GM19035 (cell line): ENCODE data around the gene NECAP2.
"Not testable (repeated sequence)": the region's sequence is repeated elsewhere in the genome, so short reads cannot be mapped to it uniquely, and the experiment has no call there.

ENCODE experiments used
- ATAC-seq: cut with Tn5 transposase; IDR thresholded peaks from one replicate; pipeline ENCODE4 v1.9.1; 2021; ENCODE audit not compliant: unreplicated experiment

NECAP2 gene

GRCh38 chr1:16456151-16456550 is 15.6 kb downstream of the NECAP2 start:
- not testable (repeated sequence) for ATAC-seq

DNA sequence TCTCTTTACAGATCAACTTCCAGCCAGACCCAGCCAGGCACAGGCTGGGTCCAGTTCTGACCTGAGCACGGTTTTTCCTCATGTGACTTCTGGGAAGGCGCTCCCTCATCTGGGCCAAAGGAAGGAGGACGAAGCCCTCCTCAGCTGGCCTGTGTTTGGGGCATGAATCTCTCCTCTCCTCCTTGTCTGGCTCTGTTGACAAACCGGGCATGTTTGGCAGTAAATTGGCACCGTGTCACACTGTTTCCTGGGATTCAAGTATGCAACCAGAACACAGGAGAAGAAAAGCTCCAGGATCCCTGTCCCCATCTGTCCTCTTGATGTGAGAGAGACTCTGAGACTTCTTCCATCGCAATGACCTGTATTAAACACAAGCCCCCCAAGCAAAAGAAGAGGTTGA is 18.3 kb downstream of the NECAP2 start:
- no peak for ATAC-seq

DNA sequence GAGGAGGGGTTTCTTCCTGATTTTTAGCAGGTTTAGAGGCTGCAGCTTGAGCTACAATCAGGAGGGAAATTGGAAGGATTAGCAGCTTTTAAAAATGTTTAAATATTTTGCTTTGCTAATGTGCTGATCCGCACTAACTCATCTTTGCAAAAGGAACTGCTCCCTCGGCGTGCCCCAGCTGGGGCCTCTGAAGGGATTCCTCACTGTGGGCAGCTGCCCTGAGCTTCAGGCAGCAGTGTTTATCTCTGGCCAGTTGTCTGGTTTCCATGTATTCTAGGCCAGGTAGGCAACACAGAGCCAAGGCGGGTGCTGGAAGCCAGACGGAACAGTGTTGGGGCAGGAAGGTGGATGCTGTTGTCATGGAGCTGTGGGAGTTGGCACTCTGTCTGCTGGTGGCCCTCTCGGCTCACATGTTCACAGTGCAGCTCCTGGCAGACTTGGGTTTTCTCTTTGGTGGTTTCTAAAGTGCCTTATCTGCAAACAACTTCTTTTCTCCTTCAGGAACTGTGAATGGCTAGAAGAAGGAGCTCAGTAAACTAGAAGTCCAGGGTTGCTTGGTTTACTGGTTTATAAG is 18.9 kb downstream of the NECAP2 start:
- ATAC-seq, result no peak

DNA sequence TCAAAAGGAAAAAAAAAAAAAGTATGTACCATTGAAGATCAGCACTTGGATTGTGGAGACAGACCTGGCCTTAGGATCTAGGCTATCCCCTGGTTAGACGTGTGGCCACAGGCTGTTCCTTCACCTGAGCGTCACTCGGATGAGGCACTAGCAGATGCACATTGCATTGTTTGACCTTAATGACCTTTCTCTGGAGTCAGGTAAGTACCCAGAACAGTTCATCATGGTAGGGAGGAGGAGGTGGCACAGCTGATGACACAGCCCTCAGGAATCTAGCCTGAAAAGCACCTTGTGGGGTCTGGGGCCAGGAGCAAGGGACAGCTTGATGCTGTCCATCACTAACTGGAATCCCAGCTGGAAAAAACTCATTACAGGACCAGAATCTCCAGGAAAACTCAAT is 21.2 kb downstream of the NECAP2 start:
- no peak for ATAC-seq

GRCh38 chr1:16462773-16463330 is 22.3 kb downstream of the NECAP2 start:
- no peak for ATAC-seq

GRCh38 chr1:16464917-16465625 is 24.5 kb downstream of the NECAP2 start:
- no peak for ATAC-seq

DNA sequence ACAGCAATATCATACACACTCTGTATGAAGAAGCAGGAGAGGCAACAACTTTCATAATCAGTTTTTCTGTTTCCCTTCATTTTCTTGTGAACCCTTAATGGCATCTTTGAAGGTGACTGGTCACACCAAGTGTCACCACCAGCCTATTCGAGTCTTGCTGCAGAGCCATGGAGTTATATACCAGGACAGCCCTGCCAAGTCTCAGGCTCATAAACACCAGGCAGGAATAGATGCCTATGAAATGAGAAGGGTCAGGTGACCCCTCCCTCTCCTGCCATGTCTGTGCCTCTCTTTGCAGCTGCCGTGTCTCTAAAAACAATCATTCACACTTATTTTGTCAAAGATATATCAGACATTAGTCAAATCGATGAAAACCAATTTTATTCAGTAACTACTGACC is 28.0 kb downstream of the NECAP2 start:
- ATAC-seq, result no peak

DNA sequence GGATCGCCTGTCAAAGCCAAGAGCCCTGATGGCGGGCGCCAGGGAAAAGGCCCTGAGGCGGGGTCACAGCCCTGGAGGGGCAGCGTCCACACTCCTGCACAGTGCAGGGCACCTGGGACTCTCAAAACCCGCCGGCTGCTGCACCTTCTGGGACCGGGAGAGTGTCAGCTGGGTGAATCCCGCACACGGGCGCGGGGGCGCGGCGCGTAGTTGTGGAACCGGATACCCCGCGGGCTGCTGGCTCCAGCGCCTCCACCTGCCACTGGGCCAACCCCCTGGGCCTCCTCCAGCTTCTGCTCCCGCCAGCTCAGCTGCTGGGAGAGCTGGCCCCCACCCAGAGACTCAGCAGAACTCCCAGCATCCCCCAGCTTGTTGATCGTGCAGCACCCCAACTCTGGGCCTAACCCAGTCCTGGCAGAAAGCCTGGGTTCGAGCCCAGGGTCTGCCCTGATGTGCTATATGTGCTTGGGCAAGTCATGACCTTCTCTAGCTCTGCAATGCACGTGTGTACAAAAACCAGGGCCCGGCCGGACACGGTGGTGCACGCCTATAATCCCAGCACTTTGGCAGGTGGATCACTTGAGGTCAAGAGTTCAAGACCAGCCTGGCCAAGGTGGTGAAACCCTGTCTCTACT is 33.8 kb downstream of the NECAP2 start:
- ATAC-seq, result no peak

DNA sequence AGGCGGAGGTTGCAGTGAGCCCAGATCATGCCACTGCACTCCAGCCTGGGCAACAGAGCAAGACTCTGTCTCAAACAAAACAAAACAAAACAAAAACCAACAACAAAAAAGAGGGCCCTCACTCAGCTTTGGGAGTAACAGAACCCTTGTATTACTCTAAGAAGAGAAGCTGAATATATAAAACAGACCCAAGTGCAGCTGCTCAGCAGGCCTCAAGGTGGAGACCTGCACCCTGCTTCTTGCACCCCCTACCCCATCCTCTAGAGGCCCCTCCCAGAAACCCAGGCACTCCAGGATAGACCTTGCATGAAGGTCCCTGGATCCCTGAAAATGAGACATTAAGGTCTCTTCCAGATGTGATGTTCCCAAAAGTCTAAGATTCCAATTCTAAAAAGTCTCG is 34.4 kb downstream of the NECAP2 start:
- ATAC-seq, result not testable (repeated sequence)

GRCh38 chr1:16475771-16476770 is 35.5 kb downstream of the NECAP2 start:
- not testable (repeated sequence) for ATAC-seq

DNA sequence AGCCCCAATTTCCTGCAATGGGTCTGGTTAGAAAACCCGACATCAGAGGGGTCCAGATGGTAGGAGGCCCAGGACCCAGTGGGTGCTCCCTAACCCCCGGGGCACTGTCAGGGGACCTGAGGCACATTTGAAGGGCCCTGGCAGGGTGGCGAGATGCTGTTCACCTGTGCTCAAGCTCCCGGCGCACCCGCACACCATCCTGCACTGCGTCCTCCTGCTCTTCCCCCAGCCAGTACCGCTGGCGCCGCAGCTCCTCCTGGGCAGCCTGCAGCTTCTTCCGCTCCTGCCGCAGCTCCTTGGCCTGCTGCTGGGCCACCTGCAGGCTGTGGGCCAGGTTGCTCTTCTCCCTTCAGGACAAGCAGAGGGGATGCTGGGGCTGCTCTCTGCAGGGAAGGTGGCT is 37.6 kb downstream of the NECAP2 start:
- no peak for ATAC-seq

DNA sequence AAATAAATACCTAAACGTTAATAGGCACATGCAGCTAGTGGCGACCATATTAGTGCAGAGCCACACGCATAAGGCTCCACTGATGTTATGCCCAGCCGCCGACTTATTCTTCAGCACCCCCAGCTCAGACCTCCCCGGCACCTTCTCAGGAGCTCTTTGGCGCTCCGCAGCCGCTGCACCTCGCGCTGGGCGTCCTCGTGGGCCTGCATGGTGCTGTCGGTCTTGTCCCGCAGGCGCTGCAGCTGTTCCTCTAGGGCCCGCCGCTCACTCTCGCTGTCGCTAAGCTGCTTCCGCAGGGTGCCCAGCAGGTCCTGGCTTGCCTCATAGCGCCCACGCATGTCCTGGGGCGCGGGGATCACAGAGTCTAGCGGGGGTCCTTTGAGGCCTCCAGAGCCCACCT is 42.6 kb downstream of the NECAP2 start:
- not testable (repeated sequence) for ATAC-seq

DNA sequence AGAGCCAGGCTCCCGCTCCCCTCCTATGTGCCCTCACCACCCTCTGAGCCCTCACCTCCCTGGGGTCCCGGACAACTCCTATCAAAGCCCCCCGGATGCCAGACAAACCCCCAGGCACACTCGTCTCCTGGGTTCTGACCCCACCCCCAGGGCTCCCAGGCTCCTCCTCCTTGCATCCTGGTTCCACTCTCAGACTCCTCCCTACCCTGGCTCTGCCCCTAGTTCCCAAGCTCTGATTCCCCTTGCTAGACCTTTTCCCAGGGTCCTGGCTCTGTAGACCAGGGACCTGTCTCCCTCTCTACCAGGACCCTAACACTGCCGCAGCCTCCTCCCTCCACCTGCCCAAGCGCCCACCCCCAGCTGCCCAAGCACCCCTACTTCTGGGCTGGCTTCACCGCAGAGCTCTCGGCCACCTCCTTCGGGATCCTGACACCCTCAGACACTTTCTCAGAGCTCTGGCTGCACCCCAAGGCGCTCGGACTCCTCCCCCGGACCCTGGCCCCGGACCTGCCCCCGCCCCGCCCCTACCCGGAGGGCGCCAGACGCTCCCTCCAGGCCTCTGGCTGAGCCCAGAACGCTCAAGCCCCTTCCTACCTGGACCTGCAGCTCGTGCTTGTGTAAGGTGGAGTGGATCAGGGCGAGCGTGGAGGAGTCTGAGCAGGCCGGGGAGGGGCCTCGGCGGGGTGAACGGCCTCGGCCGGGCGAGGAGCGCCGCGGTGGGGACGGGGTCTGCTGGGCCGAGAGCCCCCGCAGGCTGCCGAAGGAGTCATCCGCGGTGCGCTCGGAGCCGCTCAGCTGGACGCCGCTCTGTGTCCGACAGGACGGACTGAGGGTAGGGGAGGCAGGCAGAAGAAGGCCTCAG is 43.3 kb downstream of the NECAP2 start:
- not testable (repeated sequence) for ATAC-seq

DNA sequence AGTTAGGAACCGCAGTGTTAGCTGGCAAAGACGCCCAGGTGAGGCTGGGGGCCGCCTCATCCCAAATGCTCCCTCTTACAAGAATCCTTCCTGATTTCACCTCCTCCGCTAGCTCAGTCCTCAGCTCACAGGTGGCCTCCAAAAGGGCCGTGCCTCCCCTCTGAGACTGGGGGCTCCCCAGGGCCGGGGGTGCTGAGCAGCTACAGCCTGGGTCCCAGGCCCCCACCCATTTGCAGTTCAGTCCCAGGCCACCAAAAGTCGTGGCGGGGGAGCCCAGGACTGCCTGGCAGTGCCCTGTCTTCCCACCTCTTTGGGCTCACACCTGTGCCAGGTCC is 43.9 kb downstream of the NECAP2 start:
- no peak for ATAC-seq

DNA sequence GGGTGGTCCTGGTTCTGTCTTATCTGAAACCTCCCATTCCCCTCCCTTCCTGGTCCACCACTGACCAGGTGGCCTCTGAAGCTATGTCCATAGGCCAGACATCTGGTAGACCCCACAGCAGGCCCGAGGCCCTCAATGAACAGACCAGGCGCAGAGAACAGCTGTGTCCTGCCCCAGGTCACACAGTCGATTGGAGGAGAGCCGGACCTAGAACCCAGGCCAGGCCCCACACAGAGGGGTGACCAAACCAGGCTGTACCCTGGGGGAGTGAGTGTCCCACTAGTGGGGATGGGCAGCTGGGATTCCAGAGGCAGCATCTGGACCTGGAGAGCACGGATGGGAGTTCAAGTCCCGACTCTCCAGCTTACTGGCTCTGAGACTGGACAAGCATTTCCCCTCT is 44.4 kb downstream of the NECAP2 start:
- ATAC-seq, result no peak

DNA sequence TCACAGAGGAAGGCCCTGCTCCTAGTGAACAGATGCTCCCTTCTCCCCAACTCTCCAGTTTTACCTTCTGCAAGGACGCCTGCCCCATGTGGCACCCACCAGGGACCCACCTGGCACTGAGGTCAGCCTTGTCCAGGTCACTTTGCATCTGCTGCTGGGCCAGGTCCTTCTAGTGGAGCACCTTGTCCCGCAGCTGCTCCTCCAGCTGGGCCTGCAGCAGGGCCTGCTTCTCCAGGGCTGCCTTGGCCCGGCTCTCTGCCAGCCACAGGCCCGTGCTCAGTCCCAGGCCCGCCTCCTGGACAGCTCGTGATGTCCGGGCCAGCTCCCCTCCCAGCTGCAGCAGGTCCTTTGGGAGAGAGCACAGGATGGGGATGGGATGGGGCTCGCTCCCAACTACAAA is 45.8 kb downstream of the NECAP2 start:
- not testable (repeated sequence) for ATAC-seq

DNA sequence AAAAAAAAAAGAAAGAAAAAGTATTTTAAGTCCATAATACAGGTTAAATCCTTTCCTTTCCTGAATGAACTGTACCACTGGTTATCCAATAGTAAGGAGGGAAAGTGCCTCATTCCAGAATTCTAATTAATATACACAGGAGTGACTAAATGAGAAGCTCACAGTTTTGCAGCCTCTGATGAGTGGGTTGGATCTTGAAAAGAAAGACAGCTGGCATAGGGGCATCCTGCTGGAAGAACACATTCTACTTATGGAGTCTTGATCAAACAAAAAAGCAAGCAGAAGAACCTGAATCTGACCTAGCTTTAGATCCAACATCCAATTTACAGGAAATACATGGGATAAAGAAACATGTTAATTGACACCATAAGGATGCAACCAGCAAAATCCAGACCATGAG is 46.5 kb downstream of the NECAP2 start:
- not testable (repeated sequence) for ATAC-seq

GRCh38 chr1:16489195-16489880 is 48.8 kb downstream of the NECAP2 start:
- ATAC-seq, result not testable (repeated sequence)

DNA sequence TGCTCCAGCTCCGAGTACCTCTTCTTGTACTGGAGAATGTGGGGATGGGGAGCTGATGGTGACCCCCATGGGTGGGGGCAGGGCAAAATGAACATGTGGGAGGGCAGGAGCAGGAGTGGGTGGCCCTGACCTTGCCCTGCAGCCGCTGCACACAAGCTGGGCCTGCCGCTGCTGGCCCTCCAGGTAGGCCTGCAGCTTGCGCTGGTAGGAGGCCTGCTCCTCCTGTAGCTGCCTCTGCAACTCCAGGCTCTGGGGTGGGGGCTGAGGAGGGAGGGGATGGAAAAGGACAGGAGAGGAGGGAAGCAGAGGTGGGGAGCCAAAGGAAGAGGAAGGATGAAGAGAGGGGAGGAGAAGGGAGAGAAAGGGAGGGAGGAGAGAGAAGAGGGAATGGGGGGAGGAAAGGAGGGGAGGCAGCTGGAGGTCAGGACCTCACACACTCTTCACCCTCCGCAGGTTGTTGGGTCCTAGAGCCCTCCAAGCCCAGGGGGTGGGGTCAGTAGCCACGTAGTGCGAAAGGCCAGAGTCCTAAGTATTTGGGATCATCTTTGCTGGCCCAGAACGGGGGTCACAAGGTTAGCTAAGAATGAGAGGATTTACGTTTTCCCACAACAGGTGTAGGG is 50.6 kb downstream of the NECAP2 start:
- no peak for ATAC-seq
